ENCODE results near the gene RAP1GDS1. TPM values are rescaled to one million over a fixed set of nuclear protein-coding genes. Genes with fewer than 3 reads are reported as not detected.
A peak's percentile ranks its signal among the peaks of the same experiment; 100 is the strongest.
"Not testable (repeated sequence)": the region's sequence is repeated elsewhere in the genome, so short reads cannot be mapped to it uniquely, and the experiment has no call there.

The RAP1GDS1 gene
- total RNA-seq, 2 donors from 2014 or later = 34.0 to 37.9 TPM

- no peaks in the 10 kb centered on the region for H3K4me1 Mint-ChIP-seq
- H3K9me3 Mint-ChIP-seq = peaks cover 52% of the 10 kb centered on the region
- no peak overlapping the region for H3K9ac ChIP-seq (ENCODE audit: extremely low read depth, low read length, poor library complexity, severe bottlenecking)
- H3K9me3 ChIP-seq (ENCODE audit: control insufficient read depth, low read length) = peaks cover 42% of the 10 kb centered on the region
- no peak overlapping the region for H3K27ac ChIP-seq (ENCODE audit: low read depth, low read length)
- no peak for TF ChIP-seq CTCF (conservative IDR thresholded peaks at IDR 0.05)
- peaks cover 47% of the 10 kb centered on the region for H3K36me3 Mint-ChIP-seq (ENCODE audit: low read depth)
- H3K27me3 ChIP-seq (ENCODE audit: control insufficient read depth, insufficient read depth, low read length, poor library complexity, severe bottlenecking) = no peaks in the 10 kb centered on the region
- 93% methylated on average over 1 of the region's 1 CpG; no CpG with 5 or more reads in 1 of the 2 experiments for WGBS, 2 experiments (ENCODE audit: insufficient coverage in 1 of 2, insufficient read length in 1 of 2)
- H3K27ac Mint-ChIP-seq = no peak overlapping the region
- no peak overlapping the region for H3K4me3 Mint-ChIP-seq
- H3K4me1 ChIP-seq (ENCODE audit: control insufficient read depth, insufficient read depth, low read length) = no peaks in the 10 kb centered on the region
- H3K27me3 Mint-ChIP-seq (ENCODE audit: insufficient read depth) = no peaks in the 10 kb centered on the region
- no peak for DNase-seq
- H3K36me3 ChIP-seq (ENCODE audit: control insufficient read depth, insufficient read depth, low read length) = peaks cover 24% of the 10 kb centered on the region
- no peak overlapping the region for H3K4me3 ChIP-seq (ENCODE audit: low read length)
Observed at GRCh38 chr4:98327694-98328093, 66.5 kb downstream of the RAP1GDS1 start.

GRCh38 chr4:98329879-98330640, 68.9 kb downstream of the RAP1GDS1 start:
- not testable (repeated sequence) for H3K9ac ChIP-seq (ENCODE audit: extremely low read depth, low read length, poor library complexity, severe bottlenecking); H3K27ac ChIP-seq (ENCODE audit: low read depth, low read length); H3K4me3 Mint-ChIP-seq; DNase-seq; H3K27ac Mint-ChIP-seq; H3K4me1 ChIP-seq (ENCODE audit: control insufficient read depth, insufficient read depth, low read length); H3K4me3 ChIP-seq (ENCODE audit: low read length); H3K4me1 Mint-ChIP-seq; H3K27me3 Mint-ChIP-seq (ENCODE audit: insufficient read depth); H3K27me3 ChIP-seq (ENCODE audit: control insufficient read depth, insufficient read depth, low read length, poor library complexity, severe bottlenecking)
- peaks cover 58% of the 10 kb centered on the region for H3K9me3 Mint-ChIP-seq
- WGBS, 2 experiments (ENCODE audit: insufficient coverage in 1 of 2, insufficient read length in 1 of 2) = 95 to 100% methylated on average over 7 to 26 of the region's 31 CpGs
- H3K36me3 ChIP-seq (ENCODE audit: control insufficient read depth, insufficient read depth, low read length) = peaks cover 27% of the 10 kb centered on the region
- peaks cover 59% of the 10 kb centered on the region for H3K9me3 ChIP-seq (ENCODE audit: control insufficient read depth, low read length)
- H3K36me3 Mint-ChIP-seq (ENCODE audit: low read depth) = peaks cover 56% of the 10 kb centered on the region

- no peak overlapping the region for H3K27ac Mint-ChIP-seq
- peaks cover 59% of the 10 kb centered on the region for H3K9me3 ChIP-seq (ENCODE audit: control insufficient read depth, low read length)
- H3K27ac ChIP-seq (ENCODE audit: low read depth, low read length) = no peak overlapping the region
- H3K4me1 Mint-ChIP-seq = peaks cover 5% of the 10 kb centered on the region
- peaks cover 53% of the 10 kb centered on the region for H3K36me3 Mint-ChIP-seq (ENCODE audit: low read depth)
- no peaks in the 10 kb centered on the region for H3K27me3 Mint-ChIP-seq (ENCODE audit: insufficient read depth)
- peaks cover 58% of the 10 kb centered on the region for H3K9me3 Mint-ChIP-seq
- DNase-seq = no peak
- no peaks in the 10 kb centered on the region for H3K4me1 ChIP-seq (ENCODE audit: control insufficient read depth, insufficient read depth, low read length)
- H3K4me3 ChIP-seq (ENCODE audit: low read length) = peak overlapping the region; percentile 63
- no peak for TF ChIP-seq CTCF (conservative IDR thresholded peaks at IDR 0.05)
- no peak overlapping the region for H3K4me3 Mint-ChIP-seq
- 100% methylated on average over 1 of the region's 1 CpG for WGBS, 2 experiments (ENCODE audit: insufficient coverage in 1 of 2, insufficient read length in 1 of 2)
- H3K36me3 ChIP-seq (ENCODE audit: control insufficient read depth, insufficient read depth, low read length) = peaks cover 27% of the 10 kb centered on the region
- no peaks in the 10 kb centered on the region for H3K27me3 ChIP-seq (ENCODE audit: control insufficient read depth, insufficient read depth, low read length, poor library complexity, severe bottlenecking)
- no peak overlapping the region for H3K9ac ChIP-seq (ENCODE audit: extremely low read depth, low read length, poor library complexity, severe bottlenecking)
Observed at GRCh38 chr4:98332017-98332416, 70.8 kb downstream of the RAP1GDS1 start.
